Osteocyte (in vitro differentiated cells): Measurements from ENCODE around the gene BAAT. TPM values are rescaled to one million over a fixed set of nuclear protein-coding genes. Genes with fewer than 3 reads are reported as not detected.
"Not testable (repeated sequence)": the region's sequence is repeated elsewhere in the genome, so short reads cannot be mapped to it uniquely, and the experiment has no call there.

Source experiments
- DNase-seq: peaks from one replicate; pipeline ENCODE4 v3.0.0; 2021; ENCODE audit warnings: mixed read lengths; ENCODE audit not compliant: unreplicated experiment; ENCODE audit errors: extremely low spot score
- H3K27ac Mint-ChIP-seq: one replicate; pipeline ENCODE4 v1.8.0; 2021; ENCODE audit warnings: mild to moderate bottlenecking, mixed read lengths; ENCODE audit not compliant: unreplicated experiment
- H3K27me3 Mint-ChIP-seq: one replicate; pipeline ENCODE4 v1.8.0; 2021; ENCODE audit warnings: mixed read lengths; ENCODE audit not compliant: unreplicated experiment
- H3K36me3 Mint-ChIP-seq: one replicate; pipeline ENCODE4 v1.8.0; 2021; ENCODE audit warnings: mixed read lengths; ENCODE audit not compliant: unreplicated experiment
- H3K4me1 Mint-ChIP-seq: one replicate; pipeline ENCODE4 v1.8.0; 2021; ENCODE audit warnings: mixed read lengths; ENCODE audit not compliant: unreplicated experiment
- H3K4me3 Mint-ChIP-seq: one replicate; pipeline ENCODE4 v1.8.0; 2021; ENCODE audit warnings: mild to moderate bottlenecking, moderate library complexity, mixed read lengths; ENCODE audit not compliant: unreplicated experiment
- H3K9me3 Mint-ChIP-seq: one replicate; pipeline ENCODE4 v1.8.0; 2021; ENCODE audit warnings: mixed read lengths; ENCODE audit not compliant: unreplicated experiment
- long read RNA-seq: library from polyadenylated mRNA; unstranded; transcript quantifications from one replicate; pipeline ENCODE4 v2.0.0, GENCODE V29; 2021
- total RNA-seq: library from RNA; stranded (reverse); gene quantifications from 2 replicates; pipeline ENCODE4 v1.2.1, GENCODE V29; 2021
- TF ChIP-seq, protein P1 (sequence below): fragments of 200-600 bp; sonication (generic); IDR thresholded peaks from 2 replicates; pipeline ENCODE4 v1.5.0; 2021; ENCODE audit warnings: antibody characterized with exemption, mild to moderate bottlenecking, moderate library complexity

The BAAT gene
- 0.13 TPM in 1 of 2 replicates, not detected in the other for total RNA-seq
- long read RNA-seq, result 0 reads

DNA sequence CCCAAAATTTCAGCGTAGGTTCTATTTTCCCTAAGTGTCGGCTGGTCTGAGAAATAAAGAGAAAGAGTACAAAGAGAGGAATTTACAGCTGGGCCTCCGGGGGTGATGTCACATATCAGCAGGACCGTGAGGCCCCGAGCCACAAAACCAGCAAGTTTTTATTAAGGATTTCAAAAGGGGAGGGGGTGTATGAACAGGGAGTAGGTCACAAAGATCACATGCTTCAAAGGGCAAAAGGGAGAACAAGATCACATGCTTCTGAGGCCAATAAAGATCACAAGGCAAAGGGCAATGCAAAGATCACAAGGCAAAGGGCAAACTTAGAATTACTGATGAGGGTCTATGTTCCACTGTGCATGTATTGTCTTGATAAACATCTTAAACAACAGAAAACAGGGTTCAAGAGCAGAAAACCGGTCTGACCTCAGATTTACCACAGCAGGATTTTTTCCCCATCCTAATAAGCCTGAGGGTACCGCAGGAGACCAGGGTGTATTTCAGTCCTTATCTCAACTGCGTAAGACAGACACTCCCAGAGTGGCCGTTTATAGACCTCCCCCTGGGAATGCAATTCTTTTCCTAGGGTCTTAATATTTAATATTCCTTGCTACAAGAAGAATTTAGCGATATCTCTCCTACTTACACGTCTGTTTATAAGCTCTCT, at the start of gene BAAT:
Gene BAAT (minus strand): TSS at position 134 of the 664 bp plus-strand sequence. CDS start 13,602 bp downstream, outside the sequence.
- H3K4me3 Mint-ChIP-seq, DNase-seq, H3K4me1 Mint-ChIP-seq, H3K27ac Mint-ChIP-seq, H3K27me3 Mint-ChIP-seq: not testable (repeated sequence)
- Mint-ChIP-seq H3K36me3 (peaks cover 17% of the 10 kb centered on the region), H3K9me3 (peaks cover 15% of the 10 kb centered on the region)

DNA sequence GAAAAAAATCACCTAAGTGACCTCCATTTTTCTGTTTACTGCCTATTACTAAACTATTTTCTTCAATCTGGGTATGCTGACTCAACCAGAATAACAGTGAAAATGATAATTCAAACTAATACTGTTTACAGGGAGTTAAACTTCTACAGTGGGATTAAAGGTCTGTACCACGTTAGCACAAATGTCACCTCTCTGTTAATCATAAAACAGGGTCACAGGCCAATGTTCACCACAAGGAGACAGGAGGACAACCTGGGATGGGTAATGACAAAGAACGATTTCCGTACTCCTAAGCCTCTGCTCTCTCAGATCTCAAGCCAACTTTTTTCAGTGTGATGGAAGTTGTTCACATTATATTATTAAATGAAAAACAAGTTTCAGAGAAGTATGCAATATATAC, 48.4 kb upstream of the BAAT start:
- H3K4me3 Mint-ChIP-seq, result no peak overlapping the region
- TF ChIP-seq, protein P1, sequence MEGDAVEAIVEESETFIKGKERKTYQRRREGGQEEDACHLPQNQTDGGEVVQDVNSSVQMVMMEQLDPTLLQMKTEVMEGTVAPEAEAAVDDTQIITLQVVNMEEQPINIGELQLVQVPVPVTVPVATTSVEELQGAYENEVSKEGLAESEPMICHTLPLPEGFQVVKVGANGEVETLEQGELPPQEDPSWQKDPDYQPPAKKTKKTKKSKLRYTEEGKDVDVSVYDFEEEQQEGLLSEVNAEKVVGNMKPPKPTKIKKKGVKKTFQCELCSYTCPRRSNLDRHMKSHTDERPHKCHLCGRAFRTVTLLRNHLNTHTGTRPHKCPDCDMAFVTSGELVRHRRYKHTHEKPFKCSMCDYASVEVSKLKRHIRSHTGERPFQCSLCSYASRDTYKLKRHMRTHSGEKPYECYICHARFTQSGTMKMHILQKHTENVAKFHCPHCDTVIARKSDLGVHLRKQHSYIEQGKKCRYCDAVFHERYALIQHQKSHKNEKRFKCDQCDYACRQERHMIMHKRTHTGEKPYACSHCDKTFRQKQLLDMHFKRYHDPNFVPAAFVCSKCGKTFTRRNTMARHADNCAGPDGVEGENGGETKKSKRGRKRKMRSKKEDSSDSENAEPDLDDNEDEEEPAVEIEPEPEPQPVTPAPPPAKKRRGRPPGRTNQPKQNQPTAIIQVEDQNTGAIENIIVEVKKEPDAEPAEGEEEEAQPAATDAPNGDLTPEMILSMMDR, result no peak
- DNase-seq, result no peak
- H3K9me3 Mint-ChIP-seq, result no peaks in the 10 kb centered on the region
- no peaks in the 10 kb centered on the region for H3K4me1 Mint-ChIP-seq
- H3K36me3 Mint-ChIP-seq, result no peaks in the 10 kb centered on the region
- H3K27me3 Mint-ChIP-seq, result peaks cover 48% of the 10 kb centered on the region
- no peak overlapping the region for H3K27ac Mint-ChIP-seq

DNA sequence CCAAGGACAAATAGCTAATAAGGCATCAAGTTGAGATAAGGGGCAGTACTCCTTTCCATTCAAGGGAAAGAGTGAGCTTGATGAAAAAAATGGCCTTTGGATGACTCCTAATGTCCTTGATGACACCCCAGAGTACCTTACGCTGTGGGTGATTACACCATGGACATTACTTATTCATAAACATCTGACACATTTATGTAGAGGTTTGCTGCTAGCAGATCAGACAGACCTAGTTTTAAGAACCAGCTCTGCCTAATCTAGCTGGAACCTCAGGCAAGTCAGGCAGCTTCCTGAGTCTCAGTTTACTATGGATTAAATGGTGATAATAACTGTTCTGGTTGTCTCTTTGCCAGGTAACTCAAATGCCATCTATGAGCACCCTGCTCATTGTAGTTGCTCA, 47.9 kb upstream of the BAAT start:
- Mint-ChIP-seq H3K36me3 (no peaks in the 10 kb centered on the region), H3K27me3 (peaks cover 48% of the 10 kb centered on the region), H3K4me3 (no peak overlapping the region), H3K4me1 (no peaks in the 10 kb centered on the region), H3K9me3 (no peaks in the 10 kb centered on the region), H3K27ac (no peak overlapping the region)
- TF ChIP-seq, protein P1, result no peak
- no peak for DNase-seq

DNA sequence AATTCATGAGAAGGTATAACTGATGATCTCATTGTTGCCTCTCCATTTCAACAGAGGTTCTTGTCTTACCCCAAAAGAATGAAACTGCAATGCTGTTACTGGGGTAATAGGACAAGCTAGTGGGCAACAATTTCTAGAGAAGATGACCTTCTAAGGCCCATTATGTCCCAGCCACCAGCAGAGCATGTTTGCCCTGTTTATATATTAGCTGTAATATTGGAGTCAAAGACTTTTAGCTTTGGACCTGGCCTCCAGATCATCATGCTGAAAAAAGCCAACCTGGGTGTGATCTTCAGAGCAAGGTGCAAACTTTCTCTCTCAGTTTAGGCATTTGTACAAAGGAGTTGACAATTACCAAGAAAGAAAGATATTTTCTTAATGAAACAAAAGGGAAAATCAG, 47.4 kb upstream of the BAAT start:
- no peak overlapping the region for H3K27ac Mint-ChIP-seq
- DNase-seq, result no peak
- no peaks in the 10 kb centered on the region for H3K4me1 Mint-ChIP-seq
- H3K36me3 Mint-ChIP-seq, result no peaks in the 10 kb centered on the region
- H3K9me3 Mint-ChIP-seq, result no peaks in the 10 kb centered on the region
- H3K27me3 Mint-ChIP-seq, result peaks cover 44% of the 10 kb centered on the region
- H3K4me3 Mint-ChIP-seq, result no peak overlapping the region
- TF ChIP-seq, protein P1, result no peak

DNA sequence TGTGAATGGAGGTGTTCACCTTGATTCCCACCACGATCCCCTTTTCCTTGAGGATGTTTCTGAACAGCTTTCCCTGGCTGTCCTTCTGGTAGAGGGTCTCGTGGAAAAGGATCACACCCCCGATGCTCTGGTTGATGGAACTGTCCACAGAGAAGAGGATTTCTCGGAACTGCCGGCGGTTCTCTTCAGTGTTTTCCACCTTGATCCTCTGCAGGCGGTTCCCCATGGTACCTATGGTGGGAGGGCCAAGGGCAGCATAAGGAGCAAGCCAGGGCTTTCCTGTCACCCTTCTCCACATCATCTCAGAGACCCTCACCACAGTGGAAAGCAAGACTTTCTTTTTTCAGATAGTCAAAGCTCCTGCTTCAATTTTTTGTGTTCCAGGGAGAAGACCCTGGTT, 44.9 kb upstream of the BAAT start:
- H3K27ac Mint-ChIP-seq, result no peak overlapping the region
- peaks cover 25% of the 10 kb centered on the region for H3K27me3 Mint-ChIP-seq
- no peaks in the 10 kb centered on the region for H3K4me1 Mint-ChIP-seq
- H3K4me3 Mint-ChIP-seq, result no peak overlapping the region
- no peaks in the 10 kb centered on the region for H3K36me3 Mint-ChIP-seq
- H3K9me3 Mint-ChIP-seq, result no peaks in the 10 kb centered on the region
- TF ChIP-seq, protein P1, result no peak
- DNase-seq, result no peak
